Measurements from ENCODE around the gene UPF1.

UPF1 gene

GRCh38 chr19:18878858-18879578 is 47.3 kb downstream of the UPF1 start:
- DNase-seq: no peak

DNA sequence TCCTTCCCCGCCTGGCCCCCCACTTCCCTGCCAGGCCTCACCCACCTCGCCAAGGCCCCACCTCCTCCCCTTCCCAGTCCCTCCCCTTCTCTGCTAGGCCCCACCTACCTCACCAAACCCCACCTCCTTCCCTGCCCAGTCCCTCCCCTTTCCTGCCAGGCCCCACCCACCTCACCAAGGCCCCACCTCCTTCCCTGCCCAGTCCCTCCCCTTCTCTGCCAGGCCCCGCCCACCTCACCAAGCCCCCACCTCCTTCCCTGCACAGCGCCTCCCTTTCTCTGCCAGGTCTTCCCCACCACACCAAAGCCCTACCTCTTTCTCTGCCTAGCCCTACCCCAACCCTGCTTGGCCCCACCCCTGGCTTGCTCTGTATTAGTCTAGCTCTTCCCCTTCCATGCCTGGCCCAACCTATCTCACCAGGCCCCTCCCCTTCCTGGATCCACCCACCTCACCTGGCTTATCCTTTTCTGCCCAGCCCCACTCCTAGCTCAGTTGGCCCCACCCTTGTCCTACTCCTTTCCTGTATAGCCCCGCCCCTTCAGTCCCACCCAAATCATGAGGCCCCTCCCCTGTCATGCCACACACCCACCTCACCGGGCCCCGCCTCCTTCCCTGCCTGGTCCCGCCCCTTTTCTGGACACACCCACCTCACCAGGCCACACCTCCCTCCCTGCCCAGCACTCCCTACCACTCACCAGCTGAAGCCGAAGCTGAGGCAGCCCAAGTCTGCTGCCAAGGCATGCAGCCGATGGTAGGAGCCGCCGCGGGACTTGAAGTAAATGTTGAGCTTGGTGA is 48.0 kb downstream of the UPF1 start:
- no peak for DNase-seq

DNA sequence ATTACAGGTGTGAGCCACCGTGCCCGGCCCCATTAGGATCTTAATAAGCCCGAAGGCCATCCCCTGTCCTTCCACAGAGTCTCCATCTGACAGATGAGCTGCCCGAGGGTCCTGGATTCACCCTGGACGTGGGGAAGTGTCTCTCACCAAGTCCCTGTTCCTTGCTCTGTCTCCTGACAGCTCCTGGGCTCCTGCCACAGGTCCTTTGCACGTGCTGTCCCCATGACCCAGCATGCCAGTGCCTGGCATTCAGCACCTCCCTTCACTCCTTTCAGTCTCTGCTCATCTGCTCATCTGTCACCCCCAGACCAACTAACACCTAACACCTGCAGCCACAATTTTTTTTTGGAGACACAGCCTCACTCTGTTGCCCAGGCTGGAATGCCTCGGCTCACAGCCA is 49.7 kb downstream of the UPF1 start:
- no peak for DNase-seq

DNA sequence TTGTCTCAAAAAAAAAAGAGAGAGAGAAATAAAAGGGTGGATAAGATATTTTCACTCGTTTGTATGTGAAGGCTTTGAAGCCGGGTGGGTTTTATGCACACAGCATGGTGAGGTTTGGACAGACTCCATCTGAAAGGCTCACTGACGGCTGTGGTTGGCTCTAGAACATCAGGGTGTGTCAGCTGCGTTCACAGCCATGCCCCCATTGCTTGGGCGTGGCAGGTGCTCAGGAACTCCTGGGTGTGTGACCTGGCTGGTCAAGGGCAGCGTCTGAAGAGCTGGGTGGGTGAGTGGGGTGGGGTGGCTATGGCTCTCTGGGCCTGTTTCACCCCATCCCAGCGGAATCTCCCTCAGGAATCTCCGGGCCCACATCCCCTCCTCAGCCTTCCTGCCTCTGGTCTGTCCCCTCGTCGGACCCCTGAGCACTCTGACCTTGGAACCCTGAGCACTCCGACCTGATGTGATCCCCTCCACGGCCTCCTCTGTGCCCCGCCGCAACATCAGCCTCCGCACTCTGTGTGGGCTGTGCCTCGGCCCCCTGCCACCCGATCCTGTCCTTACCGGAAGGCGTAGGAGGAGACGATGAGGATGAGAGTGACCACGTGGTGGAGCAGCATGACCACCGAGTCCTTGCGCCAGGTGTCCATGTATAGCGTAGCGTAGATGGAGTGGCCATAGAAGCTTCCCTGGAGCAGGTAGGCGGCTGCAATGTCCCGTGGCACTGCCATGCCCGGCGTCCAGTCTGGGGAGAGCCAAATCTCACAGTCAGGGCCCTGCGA is 52.0 kb downstream of the UPF1 start:
- no peak for DNase-seq

DNA sequence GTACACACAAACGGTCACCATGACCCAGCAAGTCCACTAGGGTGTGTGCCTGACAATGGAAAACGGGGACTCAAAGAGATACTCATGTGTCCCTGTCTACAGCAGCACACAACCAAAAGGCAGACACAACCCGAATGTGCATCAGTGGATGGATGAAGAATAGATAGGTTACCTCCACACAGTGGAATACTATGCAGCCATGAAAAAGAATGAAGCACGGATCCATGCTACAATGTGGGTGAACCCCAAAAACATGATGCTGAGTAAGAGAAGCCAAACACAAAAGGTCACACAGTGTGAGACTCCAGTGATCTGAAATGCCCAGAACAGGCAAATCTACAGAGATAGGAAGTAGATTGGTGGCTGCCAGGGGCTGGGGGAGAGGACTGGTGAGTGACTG is 55.2 kb downstream of the UPF1 start:
- no peak for DNase-seq

DNA sequence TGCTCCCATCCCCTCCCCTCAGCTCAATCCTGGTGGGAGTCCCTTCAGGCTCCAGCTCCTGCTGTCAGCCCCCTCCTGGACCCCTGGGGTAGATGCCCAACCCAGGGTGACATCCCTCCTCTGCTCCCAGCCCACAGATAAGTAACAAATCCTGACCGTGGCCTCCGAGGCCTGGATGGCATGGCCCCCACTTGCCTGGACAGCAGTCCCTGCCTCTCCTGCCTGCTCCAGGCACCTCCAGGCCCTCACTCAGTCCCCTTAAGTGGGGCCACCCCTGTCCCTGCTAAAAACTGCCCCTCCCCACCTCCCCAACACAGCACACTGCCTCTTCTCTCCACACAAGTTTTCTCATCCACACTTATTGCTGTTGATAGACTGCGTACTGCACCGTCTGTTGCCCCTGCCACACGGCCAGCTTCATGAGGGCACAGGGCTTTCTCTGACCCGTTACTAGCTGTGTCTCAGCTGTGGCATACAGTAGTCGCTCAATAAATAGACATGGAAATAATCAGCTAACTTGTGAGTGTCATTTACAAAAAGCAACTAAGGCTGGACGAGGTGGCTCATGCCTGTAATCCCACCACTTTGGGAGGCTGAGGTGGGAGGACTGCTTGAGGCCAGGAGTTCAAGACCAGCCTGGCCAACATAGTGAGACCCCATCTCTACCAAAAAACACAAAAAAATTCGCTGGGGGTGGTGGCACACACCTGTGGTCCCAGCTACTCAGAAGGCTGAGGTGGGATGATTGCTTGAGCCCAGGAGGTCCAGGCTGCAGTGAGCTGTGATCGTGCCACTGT is 58.4 kb downstream of the UPF1 start:
- no peak for DNase-seq

- DNase-seq: no peak
These were observed 62.0 kb downstream of the UPF1 start for GRCh38 chr19:18893587-18894253.

GRCh38 chr19:18894254-18895037 is 62.7 kb downstream of the UPF1 start:
- no peak for DNase-seq

- DNase-seq: no peak
These were observed 63.5 kb downstream of the UPF1 start for GRCh38 chr19:18895038-18895823.

DNA sequence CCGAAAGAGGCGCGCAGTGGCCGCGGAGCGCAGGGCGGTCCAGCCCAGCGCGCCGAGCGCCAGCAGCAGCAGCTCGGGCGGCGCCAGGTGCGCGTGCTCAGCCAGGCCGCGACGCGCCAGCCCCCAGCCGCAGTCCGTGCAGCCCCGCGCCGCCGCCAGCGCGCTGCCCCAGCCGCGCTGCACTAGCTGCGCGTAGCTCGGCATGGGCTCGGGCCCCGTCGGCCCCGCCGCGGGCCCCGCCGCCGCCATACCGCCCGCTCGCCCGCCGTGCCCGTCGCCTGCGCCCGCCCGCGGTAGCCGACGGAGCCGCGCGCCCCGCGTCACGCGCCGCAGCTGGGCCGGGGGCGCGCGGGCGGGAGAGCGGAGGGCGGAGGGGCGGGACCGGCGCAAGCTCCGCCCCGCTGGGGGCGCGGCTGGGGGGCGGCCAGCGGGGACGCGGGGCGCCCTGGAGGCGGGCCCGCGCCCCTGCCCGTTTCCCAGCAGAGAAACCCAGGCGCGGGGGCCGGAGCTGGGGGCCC is 64.1 kb downstream of the UPF1 start, which contains the start of gene CERS1:
TSS of gene CERS1 (minus strand) at position 335 of the 518 bp plus-strand sequence. CDS start at position 249, 86 bp downstream.
- no peak for DNase-seq

- DNase-seq: no peak
These were observed 64.7 kb downstream of the UPF1 start for GRCh38 chr19:18896421-18896841.

GRCh38 chr19:18897094-18898029 is 65.6 kb downstream of the UPF1 start:
- DNase-seq: no peak

- no peak for DNase-seq
These were observed 66.4 kb downstream of the UPF1 start for GRCh38 chr19:18898081-18898606.

- no peak for DNase-seq
These were observed 67.0 kb downstream of the UPF1 start for GRCh38 chr19:18898607-18899408.

GRCh38 chr19:18899624-18900560 is 68.1 kb downstream of the UPF1 start:
- no peak for DNase-seq

- no peak for DNase-seq
These were observed 69.1 kb downstream of the UPF1 start for GRCh38 chr19:18900700-18901481.
